ENCODE measurements around the gene PHPT1. TPM values are rescaled to one million over a fixed set of nuclear protein-coding genes. Genes with fewer than 3 reads are reported as not detected.

PHPT1 gene
- total RNA-seq, 4 donors from 2014 or later = 98.8 to 204 (median 152) TPM

DNA sequence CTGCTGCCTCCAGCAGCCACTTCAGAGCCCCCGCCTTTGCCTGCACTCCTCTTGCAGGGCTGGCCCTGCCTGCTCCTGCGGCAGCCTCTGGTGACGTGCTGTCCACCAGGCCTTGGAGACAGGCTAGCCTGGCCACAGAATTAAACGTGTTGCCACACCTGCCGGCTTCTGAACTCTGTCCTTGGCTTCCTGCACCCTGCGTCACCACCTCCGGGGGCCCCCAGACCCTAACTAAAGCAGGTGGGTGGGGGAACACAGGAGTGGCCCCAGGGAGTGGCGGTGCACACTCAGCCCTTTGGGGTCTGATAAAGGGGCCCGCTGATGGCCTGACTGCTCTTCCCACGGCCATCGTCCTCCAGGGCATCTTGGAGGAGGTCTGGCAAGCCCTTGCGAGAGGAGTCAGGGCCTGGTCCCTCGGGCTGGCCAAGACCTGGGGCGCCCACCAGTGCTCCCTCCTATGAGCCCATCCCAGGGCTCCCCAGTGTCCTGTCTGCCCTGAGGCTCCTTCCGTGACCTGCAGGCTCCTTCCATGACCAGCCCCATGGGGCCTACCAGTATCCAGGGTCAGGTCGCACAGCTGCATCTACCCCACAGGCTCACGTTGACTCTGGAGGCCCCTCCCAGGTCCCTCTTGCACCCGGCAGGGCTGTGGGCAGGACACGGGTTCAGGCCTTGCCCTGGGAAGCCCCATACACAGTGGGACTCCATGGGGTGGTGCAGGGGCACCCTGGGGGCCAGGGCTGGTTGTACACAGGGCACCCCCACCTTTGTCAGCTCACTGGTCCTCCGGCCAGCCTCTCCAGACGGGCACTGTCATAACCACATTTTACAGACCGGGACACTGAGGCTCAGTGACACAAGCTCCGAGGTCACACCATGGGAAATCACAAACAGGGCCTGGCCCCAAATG lies 1.9 kb downstream of the PHPT1 start:
- in situ Hi-C loops (cut with MboI; ENCODE audit: low sequenced_read_pairs in 4 of 4) = no loop called here
- Histone ChIP-seq H3K9me3 (no peaks in the 10 kb centered on the region), H3K4me1 (peaks cover 20 to 31% of the 10 kb centered on the region in 2 donors), H3K36me3 (peaks cover 0 to 12% of the 10 kb centered on the region in 2 donors), H3K27me3 (peaks cover 0 to 9% (median 6%) of the 10 kb centered on the region in 3 donors), H3K27ac (peak overlapping the region; percentile 59 to 94 (median 90)), H3K4me3 (no peak overlapping the region)
- DNase-seq (no peak), ATAC-seq (no peak)
- TF ChIP-seq CTCF (IDR thresholded peaks at IDR 0.05 in 4 of 5, conservative IDR thresholded peaks at IDR 0.05 in 1 of 5) = no peak
- intact Hi-C loops (cut with DNase I; ENCODE audit: low total_unique reads) = no loop called here

GRCh38 chr9:136851941-136852663 lies 2.9 kb downstream of the PHPT1 start, which contains the start of gene MAMDC4:
Gene MAMDC4, plus strand, starts transcription at chr9:136852346. Its CDS starts 71 bp downstream, at chr9:136852417.
- H3K27ac ChIP-seq = peak within 1 kb of the TSS; percentile 59 to 94 (median 75)
- H3K27me3 ChIP-seq = peaks cover 0 to 4% (median 0%) of the 10 kb centered on the region in 3 donors
- peak in 1 of 2 donors; percentile 75 for DNase-seq
- in situ Hi-C loops (cut with MboI; ENCODE audit: low sequenced_read_pairs in 4 of 4) = no loop called here
- TF ChIP-seq POLR2A (IDR thresholded peaks at IDR 0.05) (no peak), CTCF (IDR thresholded peaks at IDR 0.05 in 4 of 5, conservative IDR thresholded peaks at IDR 0.05 in 1 of 5) (no peak)
- peak in 1 of 2 donors; percentile 9 for ATAC-seq
- no peak within 1 kb of the TSS for H3K4me3 ChIP-seq
- intact Hi-C loops (cut with DNase I; ENCODE audit: low total_unique reads) = no loop called here
- H3K9me3 ChIP-seq = no peaks in the 10 kb centered on the region
- H3K4me1 ChIP-seq = peaks cover 20 to 31% of the 10 kb centered on the region in 2 donors
- H3K36me3 ChIP-seq = peaks cover 0 to 12% of the 10 kb centered on the region in 2 donors

- no peak for ATAC-seq
- H3K36me3 ChIP-seq = peaks cover 0 to 12% of the 10 kb centered on the region in 2 donors
- no peak for TF ChIP-seq POLR2A (IDR thresholded peaks at IDR 0.05)
- TF ChIP-seq CTCF (IDR thresholded peaks at IDR 0.05 in 4 of 5, conservative IDR thresholded peaks at IDR 0.05 in 1 of 5) = no peak
- no peaks in the 10 kb centered on the region for H3K27me3 ChIP-seq
- H3K9me3 ChIP-seq = no peaks in the 10 kb centered on the region
- H3K4me1 ChIP-seq = peaks cover 20 to 28% of the 10 kb centered on the region in 2 donors
- intact Hi-C loops (cut with DNase I; ENCODE audit: low total_unique reads) (no loop called here), in situ Hi-C loops (cut with MboI; ENCODE audit: low sequenced_read_pairs in 4 of 4) (no loop called here)
- DNase-seq = peak in 1 of 2 donors; percentile 12
- H3K4me3 ChIP-seq = no peak overlapping the region
- H3K27ac ChIP-seq = peak overlapping the region in 1 of 4 donors; percentile 94
These were observed 3.7 kb downstream of the PHPT1 start for GRCh38 chr9:136852664-136853595.

- TF ChIP-seq POLR2A (IDR thresholded peaks at IDR 0.05) (no peak), CTCF (IDR thresholded peaks at IDR 0.05 in 4 of 5, conservative IDR thresholded peaks at IDR 0.05 in 1 of 5) (no peak)
- ATAC-seq = no peak
- Histone ChIP-seq H3K4me3 (no peak overlapping the region), H3K36me3 (peaks cover 0 to 12% of the 10 kb centered on the region in 2 donors), H3K9me3 (no peaks in the 10 kb centered on the region), H3K27ac (no peak overlapping the region), H3K4me1 (peaks cover 20 to 31% of the 10 kb centered on the region in 2 donors), H3K27me3 (no peaks in the 10 kb centered on the region)
- intact Hi-C loops (cut with DNase I; ENCODE audit: low total_unique reads) (loop anchor here (1.0 to 2.0 kb wide), 2 partner anchors 18 to 19 kb away; no protein-coding TSS in a partner anchor), in situ Hi-C loops (cut with MboI; ENCODE audit: low sequenced_read_pairs in 4 of 4) (no loop called here)
- DNase-seq = peak in 1 of 2 donors; percentile 11
These were observed 4.4 kb downstream of the PHPT1 start for GRCh38 chr9:136853596-136854112.

Measured in gastrocnemius medialis (tissue), 4 donors.